Body of pancreas (tissue), 4 donors: ENCODE measurements around the gene SLCO3A1. TPM values are rescaled to one million over a fixed set of nuclear protein-coding genes. Genes with fewer than 3 reads are reported as not detected.

Experiments
- ATAC-seq: fragments of 150-250 bp; one replicate; pipeline ENCODE4 v1.9.1; 2016
- DNase-seq, 4 donors: peaks; one replicate each; pipeline ENCODE4 v3.0.0-alpha.2; 2019
- H3K27ac ChIP-seq, 4 donors: fragments of 200-600 bp; sonication (generic); 1 replicate in 3 of 4; 2 replicates in 1 of 4; pipeline versions ENCODE4 v1.5.1 to v1.6.1; 2016 to 2019; ENCODE audit warnings: mild to moderate bottlenecking in 1 of 4, mixed read lengths in 1 of 4, moderate library complexity in 1 of 4
- H3K27me3 ChIP-seq, 2 donors: fragments of 200-600 bp; sonication (generic); one replicate each; pipeline ENCODE4 v1.6.0; 2016; ENCODE audit warnings: mild to moderate bottlenecking in 1 of 2
- H3K36me3 ChIP-seq, 2 donors: fragments of 200-600 bp; sonication (generic); replicated peaks in 1 of 2; 2 replicates each; pipeline ENCODE4 v1.5.1; 2016; ENCODE audit warnings: low read depth in 2 of 2; ENCODE audit not compliant: insufficient read depth in 1 of 2
- H3K4me1 ChIP-seq: fragments of 200-600 bp; sonication (generic); one replicate; pipeline ENCODE4 v1.6.0; 2016
- H3K4me3 ChIP-seq, 2 donors: fragments of 200-600 bp; sonication (generic); 1 replicate in 1 of 2; 2 replicates in 1 of 2; pipeline ENCODE4 v1.5.1; 2016 to 2019
- H3K9me3 ChIP-seq, 3 donors: fragments of 200-600 bp; sonication (generic); 1 replicate in 2 of 3; 2 replicates in 1 of 3; pipeline ENCODE4 v1.5.1; 2016
- POLR2A ChIP-seq, 3 donors: fragments of 450-650 bp; IDR thresholded peaks; one replicate each; pipeline ENCODE4 v1.6.1; 2016; ENCODE audit warnings: antibody characterized with exemption in 3 of 3, mild to moderate bottlenecking in 2 of 3
- WGBS, 2 donors: methylation state at CpG; one replicate each; pipeline ENCODE4 v1.1.5; 2017; 5-methylcytosine and 5-hydroxymethylcytosine counted together
- intact Hi-C: fragments of 100-400 bp; cut with DNase I; formaldehyde crosslinking; loops from one replicate; pipeline ENCODE4 v1.15.1; 2023
- total RNA-seq, 2 donors: library from RNA; depleted of rRNA; stranded (reverse); fragments of >200 nt; gene quantifications; one replicate each; pipeline ENCODE4 v1.1.0, GENCODE V29; 2016
- TF ChIP-seq, protein P1 (sequence below), 7 experiments: fragments of 450-650 bp in 4 of 7; fragments of 200-600 bp in 3 of 7; sonication (generic) in 3 of 7; IDR thresholded peaks; one replicate each; pipeline ENCODE4 v1.5.1; 2016 to 2019; ENCODE audit warnings: antibody characterized with exemption in 7 of 7

SLCO3A1 gene
- total RNA-seq, 2 donors from 2014 or later = 5.7 to 12.9 TPM

DNA sequence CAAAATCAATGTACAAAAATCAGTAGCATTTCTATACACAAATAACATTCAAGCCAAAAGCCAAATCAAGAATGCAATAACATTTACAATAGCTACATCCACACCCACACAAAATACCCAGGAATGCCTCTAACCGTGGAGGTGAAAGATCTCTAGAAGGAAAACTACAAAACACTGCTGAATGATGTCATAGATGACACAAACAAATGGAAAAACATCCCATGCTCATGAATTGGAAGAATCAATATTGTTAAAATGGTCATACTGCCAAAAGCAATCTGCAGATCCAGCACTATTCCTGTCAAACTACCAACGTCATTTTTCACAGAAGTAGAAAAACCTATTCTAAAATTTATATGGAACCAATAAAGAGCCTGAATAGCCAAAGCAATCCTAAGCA is 143.7 kb downstream of the SLCO3A1 start:
- H3K36me3 ChIP-seq = no peaks in the 10 kb centered on the region
- intact Hi-C loops = no loop called here
- no peak overlapping the region for H3K4me3 ChIP-seq
- DNase-seq (no peak), ATAC-seq (no peak)
- H3K27ac ChIP-seq = no peak overlapping the region
- H3K9me3 ChIP-seq = no peaks in the 10 kb centered on the region
- TF ChIP-seq, protein P1, sequence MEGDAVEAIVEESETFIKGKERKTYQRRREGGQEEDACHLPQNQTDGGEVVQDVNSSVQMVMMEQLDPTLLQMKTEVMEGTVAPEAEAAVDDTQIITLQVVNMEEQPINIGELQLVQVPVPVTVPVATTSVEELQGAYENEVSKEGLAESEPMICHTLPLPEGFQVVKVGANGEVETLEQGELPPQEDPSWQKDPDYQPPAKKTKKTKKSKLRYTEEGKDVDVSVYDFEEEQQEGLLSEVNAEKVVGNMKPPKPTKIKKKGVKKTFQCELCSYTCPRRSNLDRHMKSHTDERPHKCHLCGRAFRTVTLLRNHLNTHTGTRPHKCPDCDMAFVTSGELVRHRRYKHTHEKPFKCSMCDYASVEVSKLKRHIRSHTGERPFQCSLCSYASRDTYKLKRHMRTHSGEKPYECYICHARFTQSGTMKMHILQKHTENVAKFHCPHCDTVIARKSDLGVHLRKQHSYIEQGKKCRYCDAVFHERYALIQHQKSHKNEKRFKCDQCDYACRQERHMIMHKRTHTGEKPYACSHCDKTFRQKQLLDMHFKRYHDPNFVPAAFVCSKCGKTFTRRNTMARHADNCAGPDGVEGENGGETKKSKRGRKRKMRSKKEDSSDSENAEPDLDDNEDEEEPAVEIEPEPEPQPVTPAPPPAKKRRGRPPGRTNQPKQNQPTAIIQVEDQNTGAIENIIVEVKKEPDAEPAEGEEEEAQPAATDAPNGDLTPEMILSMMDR (IDR thresholded peaks at IDR 0.05) = no peak
- no peak for TF ChIP-seq POLR2A (IDR thresholded peaks at IDR 0.05)
- no peaks in the 10 kb centered on the region for H3K4me1 ChIP-seq
- WGBS, 2 donors = 20 to 47% methylated on average over 2 of the region's 2 CpGs
- no peaks in the 10 kb centered on the region for H3K27me3 ChIP-seq

DNA sequence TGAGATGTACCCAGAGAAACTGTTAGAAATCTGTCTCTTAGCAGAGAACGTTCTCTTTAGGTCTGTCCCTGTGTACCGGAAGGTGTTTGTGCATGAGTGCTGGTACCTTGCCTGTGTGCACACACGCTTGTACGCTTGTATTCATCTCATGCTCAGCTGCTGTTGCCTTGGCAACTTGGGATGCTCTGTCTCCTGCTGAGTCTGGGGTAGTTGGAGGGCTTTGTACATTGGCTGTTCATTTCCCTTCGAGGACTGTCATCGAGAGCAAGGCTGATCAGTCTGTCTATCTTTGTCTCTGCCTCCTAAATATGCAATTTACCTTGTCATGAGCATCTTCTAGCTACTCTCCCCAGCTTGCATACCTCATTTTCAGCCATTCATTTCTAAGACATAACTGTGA is 147.2 kb downstream of the SLCO3A1 start:
- Histone ChIP-seq H3K9me3 (no peaks in the 10 kb centered on the region), H3K36me3 (no peaks in the 10 kb centered on the region), H3K4me1 (no peaks in the 10 kb centered on the region), H3K27ac (no peak overlapping the region), H3K27me3 (no peaks in the 10 kb centered on the region), H3K4me3 (no peak overlapping the region)
- 59 to 72% methylated on average over 6 of the region's 6 CpGs for WGBS, 2 donors
- no peak for DNase-seq
- intact Hi-C loops = no loop called here
- TF ChIP-seq, protein P1 (IDR thresholded peaks at IDR 0.05) = no peak
- no peak for ATAC-seq

DNA sequence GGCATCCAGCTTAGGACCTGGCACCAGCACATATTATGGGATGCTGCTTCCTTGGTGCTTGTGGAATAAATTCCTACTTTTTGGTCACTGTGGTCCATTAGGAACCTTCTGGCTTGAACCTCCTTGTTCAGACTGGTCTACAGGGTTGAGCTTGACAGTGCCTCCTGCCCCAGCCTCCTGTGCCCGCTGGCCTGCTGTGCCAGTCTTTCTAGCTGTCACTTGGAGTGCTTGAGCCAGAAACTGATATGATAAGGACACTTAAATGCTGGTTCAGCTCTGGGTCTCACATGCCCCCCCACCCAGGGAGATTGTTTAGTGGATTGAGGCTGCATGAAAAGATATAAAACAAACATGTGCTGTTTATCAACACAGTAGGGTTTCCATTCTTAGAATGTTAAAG is 147.8 kb downstream of the SLCO3A1 start:
- TF ChIP-seq, protein P1 (IDR thresholded peaks at IDR 0.05) = no peak
- no peak for TF ChIP-seq POLR2A (IDR thresholded peaks at IDR 0.05)
- intact Hi-C loops = no loop called here
- Histone ChIP-seq H3K4me3 (no peak overlapping the region), H3K27ac (no peak overlapping the region), H3K27me3 (no peaks in the 10 kb centered on the region), H3K9me3 (no peaks in the 10 kb centered on the region), H3K4me1 (no peaks in the 10 kb centered on the region), H3K36me3 (no peaks in the 10 kb centered on the region)
- 67% methylated on average over 1 of the region's 1 CpG for WGBS, 2 donors
- ATAC-seq (no peak), DNase-seq (no peak)

DNA sequence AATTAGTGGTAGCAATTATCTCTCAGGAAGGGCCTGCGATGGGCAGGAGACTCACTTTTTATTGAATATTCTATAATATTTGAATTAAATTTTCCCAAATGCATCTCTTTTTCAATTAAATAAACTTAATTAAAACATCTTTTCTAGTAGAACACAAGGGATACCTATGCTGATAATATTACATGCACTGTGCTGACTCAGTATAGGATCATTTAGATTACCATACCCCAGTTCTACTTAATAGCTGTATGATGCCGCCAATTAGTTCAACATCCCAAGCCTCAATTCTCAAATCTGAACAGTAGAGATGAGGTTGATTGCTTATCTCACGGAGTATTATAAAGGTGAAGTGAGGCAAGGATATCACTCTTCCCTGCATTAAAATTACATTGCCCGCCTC is 149.2 kb downstream of the SLCO3A1 start:
- Histone ChIP-seq H3K4me1 (no peaks in the 10 kb centered on the region), H3K9me3 (no peaks in the 10 kb centered on the region), H3K36me3 (no peaks in the 10 kb centered on the region), H3K27ac (no peak overlapping the region), H3K4me3 (no peak overlapping the region), H3K27me3 (no peaks in the 10 kb centered on the region)
- no peak for ATAC-seq
- intact Hi-C loops = no loop called here
- 89 to 95% methylated on average over 4 of the region's 4 CpGs for WGBS, 2 donors
- DNase-seq = no peak
- no peak for TF ChIP-seq POLR2A (IDR thresholded peaks at IDR 0.05)
- TF ChIP-seq, protein P1 (IDR thresholded peaks at IDR 0.05) = no peak

DNA sequence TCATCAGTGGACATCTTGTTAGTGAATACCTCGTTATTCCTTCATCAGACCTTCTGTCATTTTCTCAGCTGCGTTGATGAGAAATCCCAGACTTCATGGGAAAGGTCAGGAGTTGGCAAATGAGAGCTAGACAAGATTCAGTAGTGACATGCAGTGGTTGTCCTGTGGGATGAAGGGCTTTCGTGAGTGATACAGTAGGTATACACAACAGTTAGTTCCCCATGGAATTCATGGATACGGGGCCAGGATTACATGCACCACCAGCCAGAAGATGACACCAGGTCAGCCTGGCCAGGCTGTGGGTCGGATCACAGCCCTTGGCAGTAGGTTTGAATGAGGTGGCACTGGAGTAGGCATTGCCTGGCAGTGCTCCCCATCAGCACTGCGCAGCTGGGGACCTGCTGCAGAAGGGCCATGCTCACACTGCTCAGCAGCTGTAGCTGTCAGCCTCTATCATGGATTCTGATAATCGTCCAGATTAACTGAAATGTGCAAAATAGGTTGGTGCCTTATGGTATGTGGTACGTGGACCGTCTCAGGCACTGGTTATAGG is 150.1 kb downstream of the SLCO3A1 start:
- H3K27ac ChIP-seq = no peak overlapping the region
- H3K36me3 ChIP-seq = no peaks in the 10 kb centered on the region
- WGBS, 2 donors = 74 to 77% methylated on average over 4 to 9 of the region's 9 CpGs
- DNase-seq (no peak), ATAC-seq (no peak)
- TF ChIP-seq, protein P1 (IDR thresholded peaks at IDR 0.05) = no peak
- no peak for TF ChIP-seq POLR2A (IDR thresholded peaks at IDR 0.05)
- H3K9me3 ChIP-seq = no peaks in the 10 kb centered on the region
- no peaks in the 10 kb centered on the region for H3K4me1 ChIP-seq
- no peaks in the 10 kb centered on the region for H3K27me3 ChIP-seq
- intact Hi-C loops = no loop called here
- no peak overlapping the region for H3K4me3 ChIP-seq
